Trophoblast cell (in vitro differentiated cells and primary cell): ENCODE data around the gene C7orf33.
A peak's percentile ranks its signal among the peaks of the same experiment; 100 is the strongest.

Experiments
- DNase-seq, 2 donors: peaks; one replicate each; pipeline ENCODE4 v3.0.0-alpha.2; 2016
- H2AFZ ChIP-seq: 2 replicates; pipeline ENCODE4 v1.6.1; 2013; ENCODE audit warnings: low read length, moderate library complexity, mild to moderate bottlenecking; ENCODE audit not compliant: insufficient read depth, poor library complexity
- H2AK5ac ChIP-seq: 2 replicates; pipeline ENCODE4 v1.6.1; 2013; ENCODE audit warnings: mild to moderate bottlenecking, low read length
- H2BK120ac ChIP-seq: 2 replicates; pipeline ENCODE4 v1.6.1; 2013; ENCODE audit warnings: low read length, mild to moderate bottlenecking, moderate library complexity; ENCODE audit not compliant: insufficient read depth, poor library complexity
- H2BK12ac ChIP-seq: 2 replicates; pipeline ENCODE4 v1.6.1; 2013; ENCODE audit warnings: mild to moderate bottlenecking, low read length, moderate library complexity
- H2BK5ac ChIP-seq: 2 replicates; pipeline ENCODE4 v1.6.1; 2013; ENCODE audit warnings: low read length, low read depth, moderate library complexity, mild to moderate bottlenecking; ENCODE audit not compliant: poor library complexity
- H3K14ac ChIP-seq: 2 replicates; pipeline ENCODE4 v1.6.1; 2013; ENCODE audit warnings: mild to moderate bottlenecking, low read length
- H3K18ac ChIP-seq: 2 replicates; pipeline ENCODE4 v1.6.1; 2013; ENCODE audit warnings: mild to moderate bottlenecking, low read length
- H3K23ac ChIP-seq: 2 replicates; pipeline ENCODE4 v1.6.1; 2013; ENCODE audit warnings: low read length
- H3K27ac ChIP-seq: 2 replicates; pipeline ENCODE4 v1.5.1; 2013; ENCODE audit warnings: low read depth, mild to moderate bottlenecking, inconsistent platforms, low read length, moderate library complexity
- H3K27me3 ChIP-seq: 2 replicates; pipeline ENCODE4 v1.6.1; 2013; ENCODE audit warnings: inconsistent platforms, mild to moderate bottlenecking, low read length, moderate library complexity; ENCODE audit not compliant: insufficient read depth
- H3K36me3 ChIP-seq, 2 experiments: 1 replicate in 1 of 2; 2 replicates in 1 of 2; pipeline ENCODE4 v1.6.1; 2013; ENCODE audit warnings: low read length in 2 of 2, mild to moderate bottlenecking in 2 of 2, moderate library complexity in 1 of 2; ENCODE audit not compliant: insufficient read depth in 2 of 2, control insufficient read depth in 1 of 2
- H3K4ac ChIP-seq: 2 replicates; pipeline ENCODE4 v1.6.1; 2013; ENCODE audit warnings: low read depth, mild to moderate bottlenecking, low read length, moderate library complexity
- H3K4me1 ChIP-seq, 2 experiments: 1 replicate in 1 of 2; 2 replicates in 1 of 2; pipeline ENCODE4 v1.6.1; 2013; ENCODE audit warnings: low read length in 2 of 2, mild to moderate bottlenecking in 2 of 2, moderate library complexity in 1 of 2; ENCODE audit not compliant: insufficient read depth in 2 of 2, control insufficient read depth in 1 of 2
- H3K4me2 ChIP-seq: 2 replicates; pipeline ENCODE4 v1.6.1; 2013; ENCODE audit warnings: inconsistent platforms, mild to moderate bottlenecking, low read length, moderate library complexity
- H3K4me3 ChIP-seq: 2 replicates; pipeline ENCODE4 v1.5.1; 2013; ENCODE audit warnings: mild to moderate bottlenecking, low read depth, low read length, inconsistent platforms
- H3K79me1 ChIP-seq: one replicate; pipeline ENCODE4 v1.6.1; 2013; ENCODE audit warnings: low read length
- H3K79me2 ChIP-seq: 2 replicates; pipeline ENCODE4 v1.6.1; 2013; ENCODE audit warnings: low read length, mild to moderate bottlenecking; ENCODE audit not compliant: control insufficient read depth, insufficient read depth, poor library complexity
- H3K9ac ChIP-seq: 2 replicates; pipeline ENCODE4 v1.6.1; 2013; ENCODE audit warnings: mild to moderate bottlenecking, low read length
- H3K9me3 ChIP-seq: 2 replicates; pipeline ENCODE4 v1.6.1; 2013; ENCODE audit warnings: low read depth, mild to moderate bottlenecking, control low read depth, inconsistent platforms, low read length; ENCODE audit not compliant: insufficient read depth
- H4K12ac ChIP-seq: 2 replicates; pipeline ENCODE4 v1.6.1; 2013; ENCODE audit warnings: low read depth, mild to moderate bottlenecking, low read length, moderate library complexity
- H4K8ac ChIP-seq: 2 replicates; pipeline ENCODE4 v1.6.1; 2013; ENCODE audit warnings: low read depth, mild to moderate bottlenecking, low read length, moderate library complexity
- H4K91ac ChIP-seq: one replicate; pipeline ENCODE4 v1.6.1; 2013; ENCODE audit warnings: low read depth, mild to moderate bottlenecking, low read length, moderate library complexity
- WGBS: extraction: QIAGEN DNeasy Blood & Tissue Kit; methylation state at CpG from one replicate; pipeline ENCODE4 v1.1.7; 2013; ENCODE audit warnings: missing lambda C conversion rate; ENCODE audit not compliant: insufficient read length, insufficient coverage; ENCODE audit errors: extremely low coverage; 5-methylcytosine and 5-hydroxymethylcytosine counted together

C7orf33 gene

GRCh38 chr7:148623586-148624282, 33.2 kb downstream of the C7orf33 start:
- Histone ChIP-seq H3K27ac (no peak overlapping the region), H4K8ac (no peak overlapping the region), H3K36me3 (no peaks in the 10 kb centered on the region), H3K14ac (no peak overlapping the region), H4K91ac (no peak overlapping the region), H3K4ac (no peak overlapping the region), H2BK120ac (no peak overlapping the region), H2BK5ac (no peak overlapping the region), H2AK5ac (no peak overlapping the region), H4K12ac (no peak overlapping the region), H3K4me3 (no peak overlapping the region), H3K79me1 (peaks cover 7% of the 10 kb centered on the region), H3K23ac (no peak overlapping the region), H3K9ac (no peak overlapping the region), H3K4me1 (peaks cover 12% of the 10 kb centered on the region in 2 experiments), H3K27me3 (no peaks in the 10 kb centered on the region), H3K4me2 (no peak overlapping the region), H3K9me3 (no peaks in the 10 kb centered on the region), H2AFZ (no peak overlapping the region), H2BK12ac (no peak overlapping the region), H3K79me2 (no peaks in the 10 kb centered on the region), H3K18ac (no peak overlapping the region)
- no CpG with 5 or more reads among the region's 10 CpGs for WGBS
- DNase-seq = peak; percentile 19 to 51

GRCh38 chr7:148624735-148625134, 34.2 kb downstream of the C7orf33 start:
- Histone ChIP-seq H4K8ac (no peak overlapping the region), H3K4me1 (peaks cover 12 to 13% of the 10 kb centered on the region in 2 experiments), H2BK5ac (no peak overlapping the region), H2AFZ (no peak overlapping the region), H3K9me3 (no peaks in the 10 kb centered on the region), H3K79me2 (no peaks in the 10 kb centered on the region), H3K18ac (no peak overlapping the region), H3K4me2 (no peak overlapping the region), H4K91ac (no peak overlapping the region), H3K14ac (no peak overlapping the region), H2BK120ac (no peak overlapping the region), H3K27me3 (no peaks in the 10 kb centered on the region), H3K23ac (no peak overlapping the region), H2AK5ac (no peak overlapping the region), H3K27ac (no peak overlapping the region), H3K9ac (no peak overlapping the region), H3K36me3 (no peaks in the 10 kb centered on the region), H2BK12ac (peak overlapping the region; percentile 61), H3K4me3 (no peak overlapping the region), H3K79me1 (peaks cover 7% of the 10 kb centered on the region), H3K4ac (no peak overlapping the region), H4K12ac (no peak overlapping the region)
- DNase-seq = no peak
- WGBS = no CpG with 5 or more reads among the region's 4 CpGs

- Histone ChIP-seq H3K18ac (no peak overlapping the region), H2BK120ac (no peak overlapping the region), H2AFZ (no peak overlapping the region), H4K12ac (no peak overlapping the region), H2BK12ac (no peak overlapping the region), H3K9ac (no peak overlapping the region), H2AK5ac (no peak overlapping the region), H3K4me1 (peaks cover 12 to 13% of the 10 kb centered on the region in 2 experiments), H4K8ac (no peak overlapping the region), H3K4me3 (no peak overlapping the region), H3K9me3 (no peaks in the 10 kb centered on the region), H3K4me2 (no peak overlapping the region), H3K14ac (no peak overlapping the region), H3K23ac (no peak overlapping the region), H3K4ac (no peak overlapping the region), H3K27ac (no peak overlapping the region), H3K79me2 (no peaks in the 10 kb centered on the region), H3K36me3 (no peaks in the 10 kb centered on the region), H4K91ac (no peak overlapping the region), H3K79me1 (peaks cover 7% of the 10 kb centered on the region), H2BK5ac (no peak overlapping the region), H3K27me3 (no peaks in the 10 kb centered on the region)
- no peak for DNase-seq
- WGBS = no CpG with 5 or more reads among the region's 3 CpGs
Measured at GRCh38 chr7:148625342-148625741, 34.8 kb downstream of the C7orf33 start.

GRCh38 chr7:148626828-148627227, 36.3 kb downstream of the C7orf33 start:
- Histone ChIP-seq H3K4ac (peak overlapping the region; percentile 33), H2AK5ac (peak overlapping the region; percentile 77), H3K14ac (no peak overlapping the region), H3K9ac (no peak overlapping the region), H4K12ac (no peak overlapping the region), H3K4me3 (no peak overlapping the region), H3K27ac (no peak overlapping the region), H3K9me3 (no peaks in the 10 kb centered on the region), H3K79me1 (peaks cover 1% of the 10 kb centered on the region), H4K91ac (no peak overlapping the region), H2BK120ac (no peak overlapping the region), H3K4me1 (peaks cover 4 to 5% of the 10 kb centered on the region in 2 experiments), H2BK5ac (no peak overlapping the region), H3K36me3 (no peaks in the 10 kb centered on the region), H2AFZ (no peak overlapping the region), H3K27me3 (no peaks in the 10 kb centered on the region), H2BK12ac (peak overlapping the region; percentile 27), H3K4me2 (no peak overlapping the region), H3K18ac (no peak overlapping the region), H3K23ac (no peak overlapping the region), H4K8ac (no peak overlapping the region), H3K79me2 (no peaks in the 10 kb centered on the region)
- no peak for DNase-seq
- WGBS = no CpG with 5 or more reads among the region's 3 CpGs
